Mesangial cell (primary cell): ENCODE results near the gene FXYD6. TPM values are rescaled to one million over a fixed set of nuclear protein-coding genes. Genes with fewer than 3 reads are reported as not detected.

Experiments used
- total RNA-seq: library from RNA; depleted of rRNA; stranded (reverse); fragments of >200 nt; gene quantifications from 2 replicates; pipeline ENCODE4 v1.2.3, GENCODE V29; 2015

Gene FXYD6, protein sequence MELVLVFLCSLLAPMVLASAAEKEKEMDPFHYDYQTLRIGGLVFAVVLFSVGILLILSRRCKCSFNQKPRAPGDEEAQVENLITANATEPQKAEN
- total RNA-seq, result 12.2 and 17.4 TPM in 2 replicates

GRCh38 chr11:117876341-117877119 is at the start of gene FXYD6:
TSS of gene FXYD6 (minus strand) at chr11:117876658. CDS start at chr11:117842776, 33,882 bp downstream.

GRCh38 chr11:117824571-117825537 is 51.6 kb downstream of the FXYD6 start, which contains the start of gene FXYD2:
TSS of gene FXYD2 (minus strand) at chr11:117824744. CDS start at chr11:117824678, 66 bp downstream.

DNA sequence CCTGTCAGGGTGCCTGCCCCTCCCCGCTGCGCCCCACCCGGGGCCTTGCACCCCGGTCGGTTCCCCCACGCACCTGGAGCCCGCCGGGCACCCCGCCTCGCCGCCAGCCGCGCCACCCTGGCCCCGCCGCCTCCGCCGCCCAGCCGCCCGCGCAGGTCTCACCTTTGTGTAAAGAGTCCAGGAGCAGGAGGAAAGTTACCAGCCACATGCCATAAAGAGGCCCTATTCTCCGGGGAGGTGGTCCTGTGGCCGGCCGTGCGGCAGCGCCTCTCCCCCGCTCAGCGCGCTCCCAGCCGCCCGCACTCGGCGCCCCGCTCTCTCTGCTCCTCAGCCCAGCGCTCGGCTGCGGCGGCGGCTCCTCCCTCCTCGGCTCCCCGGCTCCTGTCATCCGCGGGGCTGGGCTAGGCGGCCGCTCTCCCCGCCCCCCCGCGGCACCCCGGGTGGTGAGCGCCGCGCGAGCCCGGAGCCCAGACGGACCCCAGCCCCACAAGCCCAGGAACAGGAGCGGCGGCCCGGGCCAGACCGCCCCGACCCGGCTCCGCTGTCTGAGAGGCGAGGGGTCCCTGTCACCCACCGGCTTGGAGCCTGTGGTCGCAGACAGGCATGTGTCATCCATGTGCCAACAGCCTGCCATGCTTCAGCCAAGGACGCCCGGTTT is 79.5 kb downstream of the FXYD6 start, which contains the start of gene DSCAML1:
Gene DSCAML1 (minus strand): TSS at position 345 of the 658 bp plus-strand sequence. CDS start 137 bp downstream, at position 208.

Other genes with a start within 250 kb of the FXYD6 start
- gene DSCAML1, start 79.4 kb downstream of the FXYD6 start, total RNA-seq, result 9.0 TPM in 1 of 2 replicates, not detected in the other
- gene FXYD2, start 51.9 kb downstream of the FXYD6 start, total RNA-seq, result 57.8 and 248 TPM in 2 replicates
- gene TMPRSS13, start 52.7 kb upstream of the FXYD6 start, total RNA-seq, result 0.13 and 0.16 TPM in 2 replicates
- 0.49 TPM in 1 of 2 replicates, not detected in the other for gene IL10RA, start 109.7 kb upstream of the FXYD6 start, total RNA-seq
- 0.25 TPM in 1 of 2 replicates, not detected in the other for gene TMPRSS4, start 200.4 kb upstream of the FXYD6 start, total RNA-seq
- gene SMIM35, start 210.3 kb upstream of the FXYD6 start, total RNA-seq, result not detected in 2 replicates